ENCODE measurements around the gene LRP1-AS. TPM values are rescaled to one million over a fixed set of nuclear protein-coding genes. Genes with fewer than 3 reads are reported as not detected.

The LRP1-AS gene
- total and polyA plus RNA-seq, 4 donors = not detected

- Histone ChIP-seq H3K27me3 (ENCODE audit: control insufficient read depth in 3 of 3, insufficient read depth in 3 of 3, low read length in 2 of 3) (no peaks in the 10 kb centered on the region), H3K36me3 (ENCODE audit: control insufficient read depth in 4 of 4, insufficient read depth in 4 of 4, low read length in 4 of 4) (peaks cover 0 to 89% (median 64%) of the 10 kb centered on the region in 4 donors), H3K9me3 (ENCODE audit: control insufficient read depth in 4 of 4, insufficient read depth in 3 of 4, low read length in 3 of 4) (no peaks in the 10 kb centered on the region), H3K9ac (ENCODE audit: insufficient read depth in 1 of 2, low read length in 2 of 2) (no peak overlapping the region), H3K4me3 (no peak overlapping the region), H3K27ac (ENCODE audit: low read depth in 1 of 2, low read length in 1 of 2) (no peak overlapping the region), H3K4me1 (ENCODE audit: control insufficient read depth in 5 of 5, insufficient read depth in 5 of 5, low read length in 5 of 5) (peaks cover 0 to 4% (median 2%) of the 10 kb centered on the region in 5 donors)
- no peak for TF ChIP-seq CTCF (IDR thresholded peaks at IDR 0.05; ENCODE audit: control extremely low read depth, extremely low read depth)
- WGBS, 2 donors = 87 to 93% methylated on average over 19 of the region's 19 CpGs
- no peak for ATAC-seq (ENCODE audit: insufficient read depth, low FRiP score)
- DNase-seq = no peak
These were observed 46.4 kb upstream of the LRP1-AS start for GRCh38 chr12:57193706-57194245.

GRCh38 chr12:57192920-57193319 is 45.5 kb upstream of the LRP1-AS start:
- H3K27ac ChIP-seq (ENCODE audit: low read depth in 1 of 2, low read length in 1 of 2) = no peak overlapping the region
- H3K9ac ChIP-seq (ENCODE audit: insufficient read depth in 1 of 2, low read length in 2 of 2) = no peak overlapping the region
- no peak for TF ChIP-seq CTCF (IDR thresholded peaks at IDR 0.05; ENCODE audit: control extremely low read depth, extremely low read depth)
- H3K27me3 ChIP-seq (ENCODE audit: control insufficient read depth in 3 of 3, insufficient read depth in 3 of 3, low read length in 2 of 3) = no peaks in the 10 kb centered on the region
- DNase-seq (no peak), ATAC-seq (ENCODE audit: insufficient read depth, low FRiP score) (no peak)
- H3K4me3 ChIP-seq = no peak overlapping the region
- peaks cover 0 to 89% (median 63%) of the 10 kb centered on the region in 4 donors for H3K36me3 ChIP-seq (ENCODE audit: control insufficient read depth in 4 of 4, insufficient read depth in 4 of 4, low read length in 4 of 4)
- 91 to 93% methylated on average over 16 of the region's 16 CpGs for WGBS, 2 donors
- H3K4me1 ChIP-seq (ENCODE audit: control insufficient read depth in 5 of 5, insufficient read depth in 5 of 5, low read length in 5 of 5) = peaks cover 0 to 4% (median 2%) of the 10 kb centered on the region in 5 donors
- H3K9me3 ChIP-seq (ENCODE audit: control insufficient read depth in 4 of 4, insufficient read depth in 3 of 4, low read length in 3 of 4) = no peaks in the 10 kb centered on the region

GRCh38 chr12:57191410-57191809 is 44.0 kb upstream of the LRP1-AS start:
- peaks cover 0 to 90% (median 65%) of the 10 kb centered on the region in 4 donors for H3K36me3 ChIP-seq (ENCODE audit: control insufficient read depth in 4 of 4, insufficient read depth in 4 of 4, low read length in 4 of 4)
- no peak for TF ChIP-seq CTCF (IDR thresholded peaks at IDR 0.05; ENCODE audit: control extremely low read depth, extremely low read depth)
- H3K4me1 ChIP-seq (ENCODE audit: control insufficient read depth in 5 of 5, insufficient read depth in 5 of 5, low read length in 5 of 5) = peaks cover 0 to 4% (median 2%) of the 10 kb centered on the region in 5 donors
- H3K9me3 ChIP-seq (ENCODE audit: control insufficient read depth in 4 of 4, insufficient read depth in 3 of 4, low read length in 3 of 4) = no peaks in the 10 kb centered on the region
- no peaks in the 10 kb centered on the region for H3K27me3 ChIP-seq (ENCODE audit: control insufficient read depth in 3 of 3, insufficient read depth in 3 of 3, low read length in 2 of 3)
- no peak for ATAC-seq (ENCODE audit: insufficient read depth, low FRiP score)
- H3K27ac ChIP-seq (ENCODE audit: low read depth in 1 of 2, low read length in 1 of 2) = no peak overlapping the region
- DNase-seq = no peak
- H3K4me3 ChIP-seq = no peak overlapping the region
- 88 to 90% methylated on average over 11 of the region's 11 CpGs for WGBS, 2 donors
- no peak overlapping the region for H3K9ac ChIP-seq (ENCODE audit: insufficient read depth in 1 of 2, low read length in 2 of 2)

- TF ChIP-seq CTCF (IDR thresholded peaks at IDR 0.05; ENCODE audit: control extremely low read depth, extremely low read depth) = no peak
- Histone ChIP-seq H3K36me3 (ENCODE audit: control insufficient read depth in 4 of 4, insufficient read depth in 4 of 4, low read length in 4 of 4) (peaks cover 0 to 89% (median 67%) of the 10 kb centered on the region in 4 donors), H3K9me3 (ENCODE audit: control insufficient read depth in 4 of 4, insufficient read depth in 3 of 4, low read length in 3 of 4) (no peaks in the 10 kb centered on the region), H3K27ac (ENCODE audit: low read depth in 1 of 2, low read length in 1 of 2) (no peak overlapping the region), H3K4me1 (ENCODE audit: control insufficient read depth in 5 of 5, insufficient read depth in 5 of 5, low read length in 5 of 5) (peaks cover 0 to 4% (median 2%) of the 10 kb centered on the region in 5 donors), H3K4me3 (no peak overlapping the region), H3K27me3 (ENCODE audit: control insufficient read depth in 3 of 3, insufficient read depth in 3 of 3, low read length in 2 of 3) (no peaks in the 10 kb centered on the region), H3K9ac (ENCODE audit: insufficient read depth in 1 of 2, low read length in 2 of 2) (no peak overlapping the region)
- ATAC-seq (ENCODE audit: insufficient read depth, low FRiP score) (no peak), DNase-seq (no peak)
- 95 to 99% methylated on average over 23 of the region's 23 CpGs for WGBS, 2 donors
These were observed 43.4 kb upstream of the LRP1-AS start for GRCh38 chr12:57190821-57191220.
